CD4-positive, alpha-beta T cell (primary cell): ENCODE results near the gene GPR143. TPM values are rescaled to one million over a fixed set of nuclear protein-coding genes. Genes with fewer than 3 reads are reported as not detected.

Experiments
- ATAC-seq: fragments of 200-7000 bp; cut with Tn5 transposase; one replicate; pipeline ENCODE4 v1.10.0; 2022; ENCODE audit warnings: mild to moderate bottlenecking; ENCODE audit not compliant: poor library complexity
- CTCF ChIA-PET: fragments of 350-600 bp; sonication (Branson Sonifier 250); formaldehyde crosslinking; loops from one replicate; lab custom pipeline; 2021; ENCODE audit warnings: antibody characterized with exemption, inconsistent platforms; lab: Charles Lee
- POLR2A ChIA-PET: fragments of 350-600 bp; sonication (Branson Sonifier 250); formaldehyde crosslinking; loops from one replicate; lab custom pipeline; 2021; ENCODE audit warnings: antibody characterized with exemption, inconsistent platforms; lab: Charles Lee
- DNase-seq, 14 experiments: peaks; one replicate each; pipeline ENCODE4 v3.0.0-alpha.2; 2013 to 2020; ENCODE audit warnings: mixed read lengths in 2 of 14
- H3K27ac ChIP-seq, 2 donors: one replicate each; pipeline versions ENCODE4 v1.5.1 to v1.7.0; 2013; ENCODE audit warnings: low read length in 2 of 2, low read depth in 1 of 2, mild to moderate bottlenecking in 1 of 2
- H3K27me3 ChIP-seq, 2 experiments: 1 replicate in 1 of 2; 2 replicates in 1 of 2; pipeline versions ENCODE4 v1.6.1 to v1.7.0; 2013; ENCODE audit warnings: low read length in 2 of 2, control low read depth in 1 of 2, mild to moderate bottlenecking in 1 of 2, moderate library complexity in 1 of 2; ENCODE audit not compliant: insufficient read depth in 2 of 2, control insufficient read depth in 1 of 2
- H3K36me3 ChIP-seq: one replicate; pipeline ENCODE4 v1.6.1; 2013; ENCODE audit warnings: low read length, control low read depth; ENCODE audit not compliant: insufficient read depth
- H3K4me1 ChIP-seq: one replicate; pipeline ENCODE4 v1.6.1; 2013; ENCODE audit warnings: low read length, control low read depth; ENCODE audit not compliant: insufficient read depth
- H3K4me3 ChIP-seq: one replicate; pipeline ENCODE4 v1.5.1; 2013; ENCODE audit warnings: mild to moderate bottlenecking, low read length, moderate library complexity
- H3K9me3 ChIP-seq, 2 experiments: 1 replicate in 1 of 2; 2 replicates in 1 of 2; pipeline versions ENCODE4 v1.6.1 to v1.7.0; 2013; ENCODE audit warnings: low read length in 2 of 2, mild to moderate bottlenecking in 2 of 2, control low read depth in 1 of 2, moderate library complexity in 1 of 2; ENCODE audit not compliant: control insufficient read depth in 1 of 2, insufficient read depth in 1 of 2
- H3K27ac Mint-ChIP-seq: one replicate; pipeline ENCODE4 v1.8.0; 2020; ENCODE audit warnings: mixed read lengths
- H3K27me3 Mint-ChIP-seq: one replicate; pipeline ENCODE4 v1.8.0; 2021; ENCODE audit warnings: mixed read lengths
- H3K36me3 Mint-ChIP-seq: one replicate; pipeline ENCODE4 v1.8.0; 2021; ENCODE audit warnings: low read depth, mixed read lengths
- H3K4me1 Mint-ChIP-seq: one replicate; pipeline ENCODE4 v1.8.0; 2021; ENCODE audit warnings: low read depth, mixed read lengths
- H3K4me3 Mint-ChIP-seq: one replicate; pipeline ENCODE4 v1.8.0; 2020; ENCODE audit warnings: mild to moderate bottlenecking, mixed read lengths
- H3K9me3 Mint-ChIP-seq: one replicate; pipeline ENCODE4 v1.8.0; 2020; ENCODE audit warnings: mixed read lengths
- intact Hi-C, 2 experiments: fragments of 100-400 bp; cut with DNase I in 1 of 2; cut with micrococcal nuclease in 1 of 2; formaldehyde crosslinking; loops; one replicate each; pipeline versions ENCODE4 v1.15.1 to v1.9.0; 2023 to 2025; cut with DNase I, micrococcal nuclease
- total RNA-seq, 174 experiments: library from RNA in 2 of 174; stranded (reverse) in 2 of 174; gene quantifications; one replicate each; pipeline ENCODE4 v1.2.3 and lab custom pipeline; 2021 to 2026
- TF ChIP-seq, protein P1 (sequence below): fragments of 200-600 bp; IDR thresholded peaks from one replicate; pipeline ENCODE4 v1.8.0; 2022; ENCODE audit warnings: antibody characterized with exemption, mild to moderate bottlenecking

Gene GPR143
- total RNA-seq, 2 experiments from 2014 or later, result not detected

- Histone ChIP-seq H3K4me1 (peaks cover 8% of the 10 kb centered on the region), H3K4me3 (no peak overlapping the region), H3K27me3 (no peaks in the 10 kb centered on the region), H3K27ac (no peak overlapping the region), H3K9me3 (peaks cover 0 to 18% of the 10 kb centered on the region in 2 experiments), H3K36me3 (no peaks in the 10 kb centered on the region)
- no peak overlapping the region for H3K27ac Mint-ChIP-seq
- peaks cover 5% of the 10 kb centered on the region for H3K9me3 Mint-ChIP-seq
- peaks cover 7% of the 10 kb centered on the region for H3K4me1 Mint-ChIP-seq
- no peaks in the 10 kb centered on the region for H3K36me3 Mint-ChIP-seq
- DNase-seq, result no peak
- intact Hi-C loops, result no loop called here
- TF ChIP-seq, protein P1, sequence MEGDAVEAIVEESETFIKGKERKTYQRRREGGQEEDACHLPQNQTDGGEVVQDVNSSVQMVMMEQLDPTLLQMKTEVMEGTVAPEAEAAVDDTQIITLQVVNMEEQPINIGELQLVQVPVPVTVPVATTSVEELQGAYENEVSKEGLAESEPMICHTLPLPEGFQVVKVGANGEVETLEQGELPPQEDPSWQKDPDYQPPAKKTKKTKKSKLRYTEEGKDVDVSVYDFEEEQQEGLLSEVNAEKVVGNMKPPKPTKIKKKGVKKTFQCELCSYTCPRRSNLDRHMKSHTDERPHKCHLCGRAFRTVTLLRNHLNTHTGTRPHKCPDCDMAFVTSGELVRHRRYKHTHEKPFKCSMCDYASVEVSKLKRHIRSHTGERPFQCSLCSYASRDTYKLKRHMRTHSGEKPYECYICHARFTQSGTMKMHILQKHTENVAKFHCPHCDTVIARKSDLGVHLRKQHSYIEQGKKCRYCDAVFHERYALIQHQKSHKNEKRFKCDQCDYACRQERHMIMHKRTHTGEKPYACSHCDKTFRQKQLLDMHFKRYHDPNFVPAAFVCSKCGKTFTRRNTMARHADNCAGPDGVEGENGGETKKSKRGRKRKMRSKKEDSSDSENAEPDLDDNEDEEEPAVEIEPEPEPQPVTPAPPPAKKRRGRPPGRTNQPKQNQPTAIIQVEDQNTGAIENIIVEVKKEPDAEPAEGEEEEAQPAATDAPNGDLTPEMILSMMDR, result no peak
- CTCF ChIA-PET, result no interaction called here
- no peaks in the 10 kb centered on the region for H3K27me3 Mint-ChIP-seq
- POLR2A ChIA-PET, result no interaction called here
- no peak for ATAC-seq
- H3K4me3 Mint-ChIP-seq, result no peak overlapping the region
Measured at GRCh38 chrX:9746148-9746888, 19.3 kb downstream of the GPR143 start.

GRCh38 chrX:9745417-9746115 is 20.1 kb downstream of the GPR143 start:
- intact Hi-C loops, result no loop called here
- no peaks in the 10 kb centered on the region for H3K27me3 Mint-ChIP-seq
- ChIA-PET POLR2A (no interaction called here), CTCF (no interaction called here)
- peaks cover 5% of the 10 kb centered on the region for H3K9me3 Mint-ChIP-seq
- no peak for DNase-seq
- H3K36me3 Mint-ChIP-seq, result no peaks in the 10 kb centered on the region
- Histone ChIP-seq H3K4me3 (no peak overlapping the region), H3K4me1 (peaks cover 8% of the 10 kb centered on the region), H3K27ac (no peak overlapping the region), H3K27me3 (no peaks in the 10 kb centered on the region), H3K36me3 (no peaks in the 10 kb centered on the region), H3K9me3 (peaks cover 0 to 18% of the 10 kb centered on the region in 2 experiments)
- TF ChIP-seq, protein P1, result no peak
- peaks cover 7% of the 10 kb centered on the region for H3K4me1 Mint-ChIP-seq
- no peak overlapping the region for H3K27ac Mint-ChIP-seq
- H3K4me3 Mint-ChIP-seq, result no peak overlapping the region
- ATAC-seq, result no peak

GRCh38 chrX:9739130-9739529 is 26.5 kb downstream of the GPR143 start:
- Histone ChIP-seq H3K36me3 (no peaks in the 10 kb centered on the region), H3K4me1 (no peaks in the 10 kb centered on the region), H3K9me3 (no peaks in the 10 kb centered on the region), H3K4me3 (no peak overlapping the region), H3K27me3 (peaks cover 0 to 5% of the 10 kb centered on the region in 2 experiments), H3K27ac (no peak overlapping the region)
- peaks cover 4% of the 10 kb centered on the region for H3K27me3 Mint-ChIP-seq
- no peaks in the 10 kb centered on the region for H3K9me3 Mint-ChIP-seq
- ATAC-seq, result no peak
- H3K4me3 Mint-ChIP-seq, result no peak overlapping the region
- no peaks in the 10 kb centered on the region for H3K4me1 Mint-ChIP-seq
- CTCF ChIA-PET, result no interaction called here
- POLR2A ChIA-PET, result no interaction called here
- intact Hi-C loops, result no loop called here
- H3K36me3 Mint-ChIP-seq, result no peaks in the 10 kb centered on the region
- no peak for DNase-seq
- TF ChIP-seq, protein P1, result no peak
- no peak overlapping the region for H3K27ac Mint-ChIP-seq
